Stimulated activated CD4-positive, alpha-beta T cell treated with anti-CD3 and anti-CD28 coated beads, Interleukin-2, amount 100 ng/mL, for 24 hours (primary cell): ENCODE measurements around the gene EEF2K.
A peak's percentile ranks its signal among the peaks of the same experiment; 100 is the strongest.
"Not testable (repeated sequence)": the region's sequence is repeated elsewhere in the genome, so short reads cannot be mapped to it uniquely, and the experiment has no call there.

Source experiments
- DNase-seq, 2 donors: peaks; one replicate each; pipeline ENCODE4 v3.0.0-alpha.2; 2020

The EEF2K gene

GRCh38 chr16:22213236-22213635 is 7.2 kb downstream of the EEF2K start:
- no peak for DNase-seq

- DNase-seq, result no peak
Observed at GRCh38 chr16:22213801-22214200, 7.7 kb downstream of the EEF2K start.

- DNase-seq, result no peak
Observed at GRCh38 chr16:22214402-22214801, 8.3 kb downstream of the EEF2K start.

- DNase-seq, result no peak
Observed at GRCh38 chr16:22214889-22215288, 8.8 kb downstream of the EEF2K start.

GRCh38 chr16:22216191-22216831 is 10.2 kb downstream of the EEF2K start:
- no peak for DNase-seq

- DNase-seq, result not testable (repeated sequence)
Observed at GRCh38 chr16:22216832-22217225, 10.8 kb downstream of the EEF2K start.

GRCh38 chr16:22217890-22218730 is 12.0 kb downstream of the EEF2K start:
- DNase-seq, result no peak

GRCh38 chr16:22219389-22220068 is 13.5 kb downstream of the EEF2K start:
- no peak for DNase-seq

- no peak for DNase-seq
Observed at GRCh38 chr16:22220069-22220440, 14.0 kb downstream of the EEF2K start.

- no peak for DNase-seq
Observed at GRCh38 chr16:22220714-22221113, 14.6 kb downstream of the EEF2K start.

- no peak for DNase-seq
Observed at GRCh38 chr16:22222006-22222405, 15.9 kb downstream of the EEF2K start.

- no peak for DNase-seq
Observed at GRCh38 chr16:22222998-22223397, 16.9 kb downstream of the EEF2K start.

- DNase-seq, result no peak
Observed at GRCh38 chr16:22225060-22225459, 19.0 kb downstream of the EEF2K start.

- DNase-seq, result no peak
Observed at GRCh38 chr16:22229889-22230288, 23.8 kb downstream of the EEF2K start.

GRCh38 chr16:22232277-22233036 is 26.4 kb downstream of the EEF2K start:
- peak; percentile 30 to 40 for DNase-seq

- no peak for DNase-seq
Observed at GRCh38 chr16:22233037-22233372, 26.9 kb downstream of the EEF2K start.

- DNase-seq, result no peak
Observed at GRCh38 chr16:22235839-22236745, 30.0 kb downstream of the EEF2K start.

GRCh38 chr16:22239131-22239805 is 33.2 kb downstream of the EEF2K start:
- DNase-seq, result no peak

GRCh38 chr16:22240023-22240710 is 34.1 kb downstream of the EEF2K start:
- no peak for DNase-seq

- DNase-seq, result no peak
Observed at GRCh38 chr16:22250522-22250921, 44.4 kb downstream of the EEF2K start.

- DNase-seq, result no peak
Observed at GRCh38 chr16:22252317-22252716, 46.2 kb downstream of the EEF2K start.
